Measurements from ENCODE around the gene POLR3B.

Gene POLR3B

DNA sequence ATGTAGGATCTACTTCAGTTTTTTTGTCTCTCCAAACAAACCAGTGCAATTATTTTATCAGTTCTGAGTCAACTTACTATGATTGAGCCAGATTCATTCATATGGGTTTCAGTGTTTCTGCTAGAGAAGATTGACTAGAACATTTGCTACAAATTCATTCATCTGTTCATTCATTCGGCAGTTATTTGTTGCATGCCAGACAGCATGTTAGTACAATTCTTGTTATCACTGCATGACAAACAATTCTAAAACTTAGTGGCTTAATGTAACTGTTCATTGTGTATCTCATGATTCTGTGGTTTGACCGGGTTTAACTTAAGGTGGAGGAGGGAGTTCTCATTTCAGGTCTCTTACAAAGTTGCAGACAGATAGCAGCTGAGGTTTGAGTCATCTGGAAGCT is 52.3 kb downstream of the POLR3B start:
- in situ Hi-C loops (cut with MboI; ENCODE audit: low pct_unique_long_range_greater_than_20kb, low sequenced_read_pairs, unreplicated experiment): no loop called here
- DNase-seq (ENCODE audit: low spot score): no peak
- TF ChIP-seq, protein P1, sequence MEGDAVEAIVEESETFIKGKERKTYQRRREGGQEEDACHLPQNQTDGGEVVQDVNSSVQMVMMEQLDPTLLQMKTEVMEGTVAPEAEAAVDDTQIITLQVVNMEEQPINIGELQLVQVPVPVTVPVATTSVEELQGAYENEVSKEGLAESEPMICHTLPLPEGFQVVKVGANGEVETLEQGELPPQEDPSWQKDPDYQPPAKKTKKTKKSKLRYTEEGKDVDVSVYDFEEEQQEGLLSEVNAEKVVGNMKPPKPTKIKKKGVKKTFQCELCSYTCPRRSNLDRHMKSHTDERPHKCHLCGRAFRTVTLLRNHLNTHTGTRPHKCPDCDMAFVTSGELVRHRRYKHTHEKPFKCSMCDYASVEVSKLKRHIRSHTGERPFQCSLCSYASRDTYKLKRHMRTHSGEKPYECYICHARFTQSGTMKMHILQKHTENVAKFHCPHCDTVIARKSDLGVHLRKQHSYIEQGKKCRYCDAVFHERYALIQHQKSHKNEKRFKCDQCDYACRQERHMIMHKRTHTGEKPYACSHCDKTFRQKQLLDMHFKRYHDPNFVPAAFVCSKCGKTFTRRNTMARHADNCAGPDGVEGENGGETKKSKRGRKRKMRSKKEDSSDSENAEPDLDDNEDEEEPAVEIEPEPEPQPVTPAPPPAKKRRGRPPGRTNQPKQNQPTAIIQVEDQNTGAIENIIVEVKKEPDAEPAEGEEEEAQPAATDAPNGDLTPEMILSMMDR (IDR thresholded peaks at IDR 0.05; ENCODE audit: extremely low read depth, insufficient read depth, missing control alignments): no peak

DNA sequence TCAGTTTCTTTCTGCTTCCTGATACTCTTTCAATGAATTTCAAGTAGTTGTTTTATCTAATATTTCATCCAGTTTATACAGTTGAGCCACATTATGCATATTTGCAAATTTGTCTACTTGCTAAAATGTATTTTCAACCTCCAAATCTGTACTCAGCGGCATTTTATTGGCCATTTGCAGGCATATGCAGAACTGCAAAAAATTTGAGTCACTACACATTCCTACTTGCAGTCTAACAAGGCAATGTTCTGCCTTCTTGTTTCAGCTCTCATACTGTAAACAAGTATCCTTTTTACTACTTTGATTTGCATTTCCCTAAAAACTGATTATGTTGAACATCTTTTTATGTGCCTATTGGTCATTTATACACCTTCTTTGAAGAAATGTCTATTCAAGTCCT is 55.0 kb downstream of the POLR3B start:
- in situ Hi-C loops (cut with MboI; ENCODE audit: low pct_unique_long_range_greater_than_20kb, low sequenced_read_pairs, unreplicated experiment): no loop called here
- TF ChIP-seq, protein P1 (IDR thresholded peaks at IDR 0.05; ENCODE audit: extremely low read depth, insufficient read depth, missing control alignments): no peak
- DNase-seq (ENCODE audit: low spot score): no peak

DNA sequence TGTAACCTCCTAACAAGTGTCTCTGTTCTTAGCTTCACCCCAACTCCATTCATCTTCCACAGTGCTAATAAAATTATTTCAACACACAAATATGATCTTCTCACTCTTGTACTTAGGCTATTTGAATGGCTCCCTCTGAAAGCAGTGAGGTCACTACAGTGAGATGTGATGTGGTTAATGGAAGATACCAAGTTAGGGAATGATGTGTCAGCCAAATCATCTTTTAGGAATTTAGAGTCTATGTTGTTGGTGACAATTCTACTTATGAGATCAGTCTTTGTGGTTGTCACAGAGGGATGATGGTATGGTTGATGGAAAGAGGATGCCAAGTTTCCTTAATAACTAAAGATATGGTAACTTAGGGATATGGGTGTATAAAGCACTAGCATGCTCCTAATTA is 57.6 kb downstream of the POLR3B start:
- DNase-seq (ENCODE audit: low spot score): no peak
- TF ChIP-seq, protein P1 (IDR thresholded peaks at IDR 0.05; ENCODE audit: extremely low read depth, insufficient read depth, missing control alignments): no peak
- in situ Hi-C loops (cut with MboI; ENCODE audit: low pct_unique_long_range_greater_than_20kb, low sequenced_read_pairs, unreplicated experiment): no loop called here

DNA sequence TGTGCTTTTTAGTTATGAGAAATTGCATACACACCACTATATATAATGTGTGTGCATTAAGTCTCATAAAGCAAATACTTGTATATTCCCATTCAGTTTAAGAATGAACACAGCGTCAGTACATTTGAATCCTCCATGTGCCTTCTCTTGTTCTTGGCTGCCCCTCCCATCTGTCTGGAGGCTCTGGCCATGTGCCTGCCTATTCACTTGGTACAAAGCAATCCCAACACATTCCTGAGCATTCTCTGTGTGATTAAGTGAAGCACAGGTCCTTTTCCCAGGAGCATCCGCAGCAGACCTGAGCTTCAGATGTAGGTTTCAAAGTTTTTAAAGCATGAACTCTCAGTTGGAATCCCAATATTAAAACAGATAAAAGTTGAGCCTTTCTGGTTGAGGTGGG is 58.7 kb downstream of the POLR3B start:
- in situ Hi-C loops (cut with MboI; ENCODE audit: low pct_unique_long_range_greater_than_20kb, low sequenced_read_pairs, unreplicated experiment): no loop called here
- no peak for DNase-seq (ENCODE audit: low spot score)

DNA sequence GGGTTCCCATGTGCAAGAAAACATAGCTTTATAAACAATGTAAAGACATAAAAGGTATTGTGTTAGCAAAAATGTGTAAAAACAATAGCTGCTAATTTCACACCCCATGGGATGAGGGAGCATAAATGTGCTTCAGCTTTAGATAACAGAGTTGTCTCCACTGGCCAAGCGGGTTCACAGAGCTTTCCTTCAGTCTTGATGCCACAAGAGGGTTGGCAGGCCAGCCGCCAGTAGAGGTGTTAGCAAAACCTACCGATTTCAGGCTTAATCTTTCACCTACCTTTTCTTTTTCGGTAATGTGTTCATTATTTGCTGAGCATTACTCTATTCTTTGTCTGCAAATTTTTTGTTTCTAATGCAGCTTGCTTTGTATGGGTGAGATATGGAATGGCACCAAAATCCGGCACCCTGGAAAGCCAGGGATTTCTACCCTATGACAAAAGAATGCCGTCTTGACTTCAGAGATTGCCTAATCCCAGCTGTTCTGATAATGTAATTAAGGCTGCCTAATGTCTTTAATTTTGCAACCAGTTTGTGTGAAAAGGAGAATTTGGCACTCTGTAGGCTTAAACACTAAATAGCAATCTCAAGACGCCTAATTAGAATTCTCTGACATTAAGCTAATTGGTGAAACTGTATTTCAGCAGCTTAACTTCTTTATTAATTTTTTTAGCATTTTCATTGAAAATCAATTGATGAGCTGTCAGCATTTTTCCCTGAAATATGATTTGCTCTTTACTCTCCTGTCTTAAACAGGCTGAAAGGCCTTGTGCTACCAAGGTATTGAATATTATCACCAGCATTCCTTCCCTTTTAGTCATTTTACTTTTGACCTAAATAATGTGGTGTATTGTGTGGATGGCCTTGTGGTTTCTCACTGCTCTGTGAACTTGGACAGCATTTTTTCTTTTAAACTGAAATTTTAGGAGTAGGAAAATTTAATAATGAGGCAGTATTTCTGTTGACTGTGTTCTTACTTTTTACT is 60.7 kb downstream of the POLR3B start:
- TF ChIP-seq, protein P1 (IDR thresholded peaks at IDR 0.05; ENCODE audit: extremely low read depth, insufficient read depth, missing control alignments): no peak
- DNase-seq (ENCODE audit: low spot score): no peak
- in situ Hi-C loops (cut with MboI; ENCODE audit: low pct_unique_long_range_greater_than_20kb, low sequenced_read_pairs, unreplicated experiment): no loop called here

More for the DNA sequence above, 58.7 kb downstream of the POLR3B start:
- TF ChIP-seq, protein P1 (IDR thresholded peaks at IDR 0.05; ENCODE audit: extremely low read depth, insufficient read depth, missing control alignments): no peak

DNA sequence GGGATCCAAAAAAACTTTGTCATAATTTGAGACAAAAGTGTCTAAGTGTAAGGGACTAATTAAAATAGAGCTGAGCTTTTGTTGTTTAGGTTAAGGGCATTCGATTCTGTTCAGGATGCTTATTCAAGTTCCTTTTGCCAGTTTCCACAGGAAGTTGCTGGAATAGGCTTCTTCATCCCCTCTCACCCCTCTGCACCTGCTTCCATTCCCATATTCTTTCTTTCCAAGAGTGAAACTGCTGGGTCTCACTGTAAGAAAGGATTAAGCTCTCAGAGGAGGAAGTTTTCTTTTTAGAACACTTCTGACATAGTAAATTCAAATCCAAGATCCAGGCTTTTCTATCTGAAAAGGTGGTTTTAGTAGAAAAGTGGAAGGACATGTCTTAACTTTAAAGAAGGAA is 61.4 kb downstream of the POLR3B start:
- no peak for DNase-seq (ENCODE audit: low spot score)
- TF ChIP-seq, protein P1 (IDR thresholded peaks at IDR 0.05; ENCODE audit: extremely low read depth, insufficient read depth, missing control alignments): no peak
- in situ Hi-C loops (cut with MboI; ENCODE audit: low pct_unique_long_range_greater_than_20kb, low sequenced_read_pairs, unreplicated experiment): no loop called here

All from GM13977 (cell line).